Stimulated activated CD8-positive, alpha-beta memory T cell treated with anti-CD3 and anti-CD28 coated beads, Interleukin-15, amount 100 ng/mL, for 1 hour (primary cell): Measurements from ENCODE around the gene IRF7.

ENCODE experiments used
- DNase-seq: peaks from one replicate; pipeline ENCODE4 v3.0.0-alpha.2; 2020; ENCODE audit warnings: low read depth

Gene IRF7

DNA sequence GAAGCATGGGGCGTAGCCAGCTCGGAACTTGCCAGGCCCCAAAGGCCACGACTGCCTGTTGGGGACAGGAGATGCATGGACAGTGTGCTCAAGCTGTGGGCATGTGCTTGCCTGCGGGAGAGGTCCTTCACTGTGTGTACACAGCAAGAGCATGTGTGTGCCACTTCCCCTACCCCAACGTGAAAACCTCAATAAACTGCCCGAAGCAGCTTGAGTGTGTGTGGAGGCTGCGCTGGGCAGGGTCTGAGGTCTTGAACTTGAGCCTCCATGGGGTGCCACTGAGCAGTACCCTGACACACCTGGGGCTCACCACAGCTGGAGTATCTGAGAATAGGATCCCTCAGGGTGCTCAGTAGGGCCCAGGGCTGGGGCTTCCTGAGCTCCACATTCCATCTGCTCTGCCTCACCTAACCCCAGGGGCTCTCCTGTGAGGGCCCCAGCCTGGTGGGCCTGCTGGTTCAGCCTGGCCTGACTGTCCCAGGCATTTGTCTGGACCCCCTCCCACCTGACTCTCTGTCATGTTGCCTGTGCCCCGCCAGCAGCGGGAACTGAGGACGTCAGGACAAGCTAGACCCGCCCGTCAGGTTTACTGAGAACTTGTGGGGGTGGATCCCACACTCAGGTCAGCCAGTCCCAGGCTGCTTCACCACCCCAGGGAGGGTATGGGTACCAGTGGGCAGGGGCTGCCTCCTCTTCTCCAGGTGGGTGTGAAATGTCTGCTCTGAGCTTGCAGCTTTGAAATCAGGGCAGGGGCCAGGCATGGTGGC, 51.8 kb downstream of the IRF7 start:
- DNase-seq = no peak

DNA sequence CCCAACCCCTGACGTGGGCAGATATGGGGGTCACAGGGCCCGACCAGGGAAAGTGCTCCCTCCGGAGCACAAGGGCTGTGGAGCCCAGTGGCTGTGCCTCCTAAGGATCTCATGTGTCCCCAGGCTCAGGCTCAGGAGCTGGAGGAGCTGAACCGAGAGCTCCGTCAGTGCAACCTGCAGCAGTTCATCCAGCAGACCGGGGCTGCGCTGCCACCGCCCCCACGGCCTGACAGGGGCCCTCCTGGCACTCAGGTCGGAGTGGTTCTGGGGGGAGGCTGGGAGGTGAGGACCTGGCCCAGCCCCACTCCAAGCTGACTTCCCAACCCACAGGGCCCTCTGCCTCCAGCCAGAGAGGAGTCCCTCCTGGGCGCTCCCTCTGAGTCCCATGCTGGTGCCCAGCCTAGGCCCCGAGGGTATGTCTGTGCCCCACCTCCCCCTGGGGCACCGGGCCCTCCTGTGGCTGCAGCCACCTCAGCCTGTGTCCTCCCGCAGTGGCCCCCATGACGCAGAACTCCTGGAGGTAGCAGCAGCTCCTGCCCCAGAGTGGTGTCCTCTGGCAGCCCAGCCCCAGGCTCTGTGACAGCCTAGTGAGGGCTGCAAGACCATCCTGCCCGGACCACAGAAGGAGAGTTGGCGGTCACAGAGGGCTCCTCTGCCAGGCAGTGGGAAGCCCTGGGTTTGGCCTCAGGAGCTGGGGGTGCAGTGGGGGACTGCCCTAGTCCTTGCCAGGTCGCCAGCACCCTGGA, 52.5 kb downstream of the IRF7 start:
- DNase-seq = no peak
